Activated CD8-positive, alpha-beta memory T cell treated with anti-CD3 and anti-CD28 coated beads, Interleukin-2, amount 50 U/mL, for 48 hours (primary cell): ENCODE measurements around the gene CUEDC1.

Experiments
- DNase-seq: peaks from one replicate; pipeline ENCODE4 v3.0.0-alpha.2; 2020

The CUEDC1 gene

GRCh38 chr17:57830880-57831279 is 124.3 kb downstream of the CUEDC1 start:
- no peak for DNase-seq

- no peak for DNase-seq
These were observed 131.5 kb downstream of the CUEDC1 start for GRCh38 chr17:57823469-57824401.

- no peak for DNase-seq
These were observed 135.3 kb downstream of the CUEDC1 start for GRCh38 chr17:57819867-57820266.

DNA sequence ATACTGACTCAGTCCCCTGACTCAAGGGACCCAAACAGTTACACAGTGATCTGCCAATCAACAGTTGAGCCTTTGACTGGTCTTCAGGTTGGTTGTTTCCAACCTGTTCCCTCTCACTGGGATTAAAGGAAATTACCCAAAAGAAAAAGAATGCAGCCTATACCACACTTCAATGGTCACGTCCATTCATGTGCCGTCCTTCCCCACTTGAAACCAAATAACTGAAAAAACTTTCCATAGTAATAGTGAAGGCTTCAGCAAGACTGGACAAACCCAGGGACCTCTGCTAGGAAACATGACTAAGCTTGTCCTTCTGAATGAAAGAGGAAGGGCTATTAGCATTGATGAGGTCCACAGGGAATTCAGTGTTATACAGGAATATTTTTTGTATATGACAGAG is 135.9 kb downstream of the CUEDC1 start:
- no peak for DNase-seq

GRCh38 chr17:57818066-57818465 is 137.1 kb downstream of the CUEDC1 start:
- DNase-seq = no peak

DNA sequence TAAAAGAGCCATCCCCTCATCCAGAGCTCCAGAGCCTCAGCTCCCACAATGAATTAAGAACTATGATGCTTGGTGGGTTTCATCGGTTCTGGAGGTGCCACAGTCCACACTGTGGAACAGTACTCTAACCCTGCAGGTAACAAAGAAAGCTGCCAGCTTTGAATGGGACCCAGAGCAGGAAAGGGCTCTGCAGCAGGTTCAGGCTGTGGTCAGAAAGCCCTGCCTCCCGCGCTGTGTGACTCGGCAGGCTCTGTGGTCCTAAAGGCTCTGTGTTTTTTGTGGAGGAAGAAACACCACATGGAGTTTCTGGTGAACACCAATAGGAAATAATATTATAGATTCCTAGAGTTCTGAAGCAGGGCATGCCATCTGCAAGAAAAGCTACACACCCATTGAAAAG is 137.9 kb downstream of the CUEDC1 start:
- no peak for DNase-seq

GRCh38 chr17:57814421-57814820 is 140.8 kb downstream of the CUEDC1 start:
- no peak for DNase-seq

- no peak for DNase-seq
These were observed 143.5 kb downstream of the CUEDC1 start for GRCh38 chr17:57811638-57812280.
